Esophagus muscularis mucosa (tissue), 4 donors: ENCODE results near the gene BRAT1. TPM values are rescaled to one million over a fixed set of nuclear protein-coding genes. Genes with fewer than 3 reads are reported as not detected.
A peak's percentile ranks its signal among the peaks of the same experiment; 100 is the strongest.

Source experiments
- DNase-seq: peaks from one replicate; pipeline ENCODE4 v3.0.0-alpha.2; 2017; ENCODE audit errors: extremely low spot score
- H3K27ac ChIP-seq, 4 donors: fragments of 200-600 bp; sonication (generic); replicated peaks in 1 of 4; 1 replicate in 3 of 4; 2 replicates in 1 of 4; pipeline ENCODE4 v1.5.1; 2016 to 2019; ENCODE audit warnings: mild to moderate bottlenecking in 1 of 4
- H3K27me3 ChIP-seq, 4 donors: fragments of 200-600 bp; sonication (generic); one replicate each; pipeline versions ENCODE4 v1.5.1 to v1.6.0; 2016 to 2019
- H3K36me3 ChIP-seq, 4 donors: fragments of 200-600 bp; sonication (generic); one replicate each; pipeline ENCODE4 v1.5.1; 2016 to 2019
- H3K4me1 ChIP-seq, 4 donors: fragments of 200-600 bp; sonication (generic); one replicate each; pipeline ENCODE4 v1.5.1; 2016 to 2019
- H3K4me3 ChIP-seq, 4 donors: fragments of 200-600 bp; sonication (generic); 1 replicate in 2 of 4; 2 replicates in 2 of 4; pipeline ENCODE4 v1.5.1; 2016 to 2019; ENCODE audit warnings: mild to moderate bottlenecking in 4 of 4, moderate library complexity in 1 of 4
- H3K9me3 ChIP-seq, 4 donors: fragments of 200-600 bp; sonication (generic); 1 replicate in 3 of 4; 2 replicates in 1 of 4; pipeline ENCODE4 v1.5.1; 2016 to 2019
- CTCF ChIP-seq, 3 experiments: fragments of 200-600 bp in 2 of 3; fragments of 450-650 bp in 1 of 3; sonication (generic) in 2 of 3; IDR thresholded peaks; one replicate each; pipeline ENCODE4 v1.5.1; 2017 to 2019; ENCODE audit warnings: antibody characterized with exemption in 3 of 3, mild to moderate bottlenecking in 2 of 3, moderate library complexity in 1 of 3
- EP300 ChIP-seq: sonication (generic); formaldehyde crosslinking; IDR thresholded peaks from one replicate; pipeline ENCODE4 v1.6.1; 2017; ENCODE audit warnings: antibody characterized with exemption
- POLR2A ChIP-seq: fragments of 450-650 bp; IDR thresholded peaks from one replicate; pipeline ENCODE4 v1.6.1; 2017; ENCODE audit warnings: antibody characterized with exemption, moderate library complexity, mild to moderate bottlenecking, low read depth
- POLR2AphosphoS5 ChIP-seq, 2 donors: sonication (generic); formaldehyde crosslinking; IDR thresholded peaks; one replicate each; pipeline ENCODE4 v1.6.1; 2017; ENCODE audit warnings: antibody characterized with exemption in 2 of 2
- WGBS: methylation state at CpG from one replicate; pipeline ENCODE4 v1.1.5; 2018; 5-methylcytosine and 5-hydroxymethylcytosine counted together
- intact Hi-C: fragments of 100-400 bp; cut with DNase I; formaldehyde crosslinking; loops from one replicate; pipeline ENCODE4 v1.15.1; 2023
- total RNA-seq, 4 donors: library from RNA; depleted of rRNA; stranded (reverse); fragments of >200 nt; gene quantifications; one replicate each; pipeline versions ENCODE4 v1.1.0 to v1.2.1, GENCODE V29; 2016

The BRAT1 gene
- total RNA-seq, 4 donors from 2014 or later, result 22.0 to 43.8 (median 32.7) TPM

DNA sequence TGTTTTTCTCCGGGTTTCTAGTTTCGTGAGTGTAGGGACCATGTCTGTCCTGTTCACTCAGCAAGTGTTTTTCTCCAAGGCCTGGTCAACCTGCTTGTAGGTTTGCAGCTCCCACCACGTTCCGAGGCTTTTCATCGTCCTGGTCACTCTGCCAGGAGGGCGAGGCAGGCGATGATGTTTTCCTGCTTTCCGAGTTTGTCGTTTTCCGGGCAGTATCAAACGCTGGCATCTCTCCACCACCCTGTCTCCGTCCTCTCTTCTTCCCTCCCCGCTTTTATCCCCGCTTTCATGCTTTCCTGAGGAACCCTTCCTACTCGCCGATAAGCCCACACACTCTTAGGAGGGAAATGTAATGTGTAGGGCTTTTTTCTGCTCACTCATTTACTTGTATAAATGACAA, 14.7 kb upstream of the BRAT1 start:
- no peak for DNase-seq

DNA sequence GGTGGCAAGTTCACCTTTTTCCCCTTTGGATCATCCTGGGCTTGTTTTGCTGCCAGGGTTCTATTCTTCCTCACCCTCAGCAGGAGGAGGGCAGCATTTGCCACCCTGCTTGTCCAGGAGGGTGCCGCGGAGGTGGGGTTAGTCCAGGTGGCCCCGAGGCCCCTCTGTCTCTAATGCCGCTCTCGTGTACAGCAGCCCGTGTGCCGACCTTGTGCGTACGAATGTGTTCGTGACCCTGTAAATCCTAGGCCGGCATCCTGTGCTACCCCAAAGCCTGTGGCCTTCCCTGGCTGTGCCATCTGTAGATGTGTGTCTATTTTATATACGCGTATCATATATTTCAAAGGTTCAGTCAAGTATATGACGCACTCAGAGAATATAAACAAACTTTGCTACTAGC, 14.1 kb upstream of the BRAT1 start:
- peaks cover 4 to 31% (median 26%) of the 10 kb centered on the region in 4 donors for H3K36me3 ChIP-seq
- TF ChIP-seq CTCF (IDR thresholded peaks at IDR 0.05) (no peak), POLR2A (no peak), POLR2AphosphoS5 (IDR thresholded peaks at IDR 0.05) (no peak), EP300 (no peak)
- H3K4me1 ChIP-seq, result peaks cover 0 to 18% (median 11%) of the 10 kb centered on the region in 4 donors
- no peak overlapping the region for H3K4me3 ChIP-seq
- intact Hi-C loops, result loop anchor here (5.0 to 10.0 kb wide), 2 partner anchors 113 to 125 kb away; no protein-coding TSS in a partner anchor
- WGBS, result 98% methylated on average over 14 of the region's 14 CpGs
- H3K9me3 ChIP-seq, result no peaks in the 10 kb centered on the region
- no peak for DNase-seq
- no peaks in the 10 kb centered on the region for H3K27me3 ChIP-seq
- no peak overlapping the region for H3K27ac ChIP-seq

More for the DNA sequence above, 14.7 kb upstream of the BRAT1 start:
- intact Hi-C loops, result no loop called here
- Histone ChIP-seq H3K36me3 (peaks cover 5 to 37% (median 30%) of the 10 kb centered on the region in 4 donors), H3K4me1 (peaks cover 0 to 18% (median 11%) of the 10 kb centered on the region in 4 donors), H3K9me3 (no peaks in the 10 kb centered on the region), H3K27me3 (no peaks in the 10 kb centered on the region), H3K27ac (no peak overlapping the region), H3K4me3 (no peak overlapping the region)
- TF ChIP-seq POLR2AphosphoS5 (IDR thresholded peaks at IDR 0.05) (no peak), POLR2A (no peak), EP300 (no peak), CTCF (IDR thresholded peaks at IDR 0.05) (no peak)
- WGBS, result 86% methylated on average over 16 of the region's 16 CpGs

DNA sequence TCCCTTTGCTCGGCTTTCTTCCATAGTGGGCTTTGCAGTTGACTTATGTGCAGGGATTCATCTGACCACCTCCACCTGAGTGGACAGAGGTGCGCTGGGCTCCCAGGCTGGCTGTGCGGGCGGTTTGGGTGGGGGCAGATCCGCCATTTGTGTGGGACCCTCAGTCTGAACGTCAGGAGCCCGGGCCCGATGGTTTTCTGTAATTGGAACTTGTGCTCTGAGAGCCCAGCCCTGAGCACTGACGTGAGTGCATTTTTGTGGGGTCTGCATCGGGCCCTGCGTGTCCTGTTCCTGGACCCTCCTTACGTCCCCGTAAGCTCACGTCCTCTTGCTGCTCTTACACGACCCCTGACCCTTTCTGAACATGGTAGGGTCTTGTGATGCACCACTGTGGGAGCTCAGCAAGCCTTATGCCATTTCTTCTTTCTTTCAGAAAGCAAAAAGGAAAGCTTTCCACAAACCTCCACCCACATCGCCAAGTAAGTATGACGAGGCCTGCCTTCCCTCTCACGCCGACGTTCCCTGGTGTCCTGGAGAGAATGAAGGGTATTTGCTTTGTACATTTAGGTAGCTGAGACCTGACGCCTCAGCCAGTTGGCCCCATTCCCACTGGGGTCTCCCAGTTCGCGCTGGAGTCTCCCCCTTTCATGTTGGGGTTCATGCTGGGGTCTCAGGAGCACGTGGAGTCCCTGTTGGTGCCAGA, 13.3 kb upstream of the BRAT1 start:
- H3K4me1 ChIP-seq, result peaks cover 0 to 18% (median 11%) of the 10 kb centered on the region in 4 donors
- TF ChIP-seq CTCF (IDR thresholded peaks at IDR 0.05), result no peak
- no peak for TF ChIP-seq POLR2A
- no peak for TF ChIP-seq POLR2AphosphoS5 (IDR thresholded peaks at IDR 0.05)
- no peak for TF ChIP-seq EP300
- H3K9me3 ChIP-seq, result no peaks in the 10 kb centered on the region
- peaks cover 0 to 24% (median 18%) of the 10 kb centered on the region in 4 donors for H3K36me3 ChIP-seq
- 92% methylated on average over 24 of the region's 24 CpGs for WGBS
- no peaks in the 10 kb centered on the region for H3K27me3 ChIP-seq
- intact Hi-C loops, result loop anchor here (5.0 to 10.0 kb wide), 2 partner anchors 114 to 124 kb away; no protein-coding TSS in a partner anchor
- no peak overlapping the region for H3K4me3 ChIP-seq
- H3K27ac ChIP-seq, result no peak overlapping the region
- no peak for DNase-seq

- H3K27ac ChIP-seq, result no peak overlapping the region
- TF ChIP-seq CTCF (IDR thresholded peaks at IDR 0.05), result peak; percentile 33 to 50 (median 34)
- no peak for TF ChIP-seq EP300
- no peak for TF ChIP-seq POLR2AphosphoS5 (IDR thresholded peaks at IDR 0.05)
- DNase-seq, result no peak
- intact Hi-C loops, result loop anchor here (5.0 to 10.0 kb wide), 2 partner anchors 115 to 123 kb away; no protein-coding TSS in a partner anchor
- H3K27me3 ChIP-seq, result no peaks in the 10 kb centered on the region
- H3K9me3 ChIP-seq, result no peaks in the 10 kb centered on the region
- peaks cover 0 to 21% (median 13%) of the 10 kb centered on the region in 4 donors for H3K36me3 ChIP-seq
- 39% methylated on average over 12 of the region's 16 CpGs for WGBS
- H3K4me1 ChIP-seq, result peaks cover 0 to 18% (median 11%) of the 10 kb centered on the region in 4 donors
- H3K4me3 ChIP-seq, result peak overlapping the region in 1 of 4 donors; percentile 20
These were observed 12.5 kb upstream of the BRAT1 start for GRCh38 chr7:2567679-2568278.
